Spleen (tissue), 7 donors: Measurements from ENCODE around the gene TGOLN2.

ENCODE experiments used
- CTCF ChIP-seq, 11 experiments: fragments of 200-600 bp in 7 of 11; fragments of 450-650 bp in 4 of 11; sonication (generic) in 4 of 11; IDR thresholded peaks in 8 of 11; conservative IDR thresholded peaks in 3 of 11; 1 replicate in 7 of 11; 2 replicates in 4 of 11; pipeline versions ENCODE4 v1.4.0 to v1.8.0; 2016 to 2021; ENCODE audit warnings: antibody characterized with exemption in 11 of 11, inconsistent platforms in 4 of 11, mild to moderate bottlenecking in 1 of 11
- POLR2A ChIP-seq, 3 donors: fragments of 450-650 bp; IDR thresholded peaks; one replicate each; pipeline ENCODE4 v1.5.1; 2017; ENCODE audit warnings: antibody characterized with exemption in 3 of 3, mild to moderate bottlenecking in 1 of 3
- POLR2AphosphoS5 ChIP-seq, 3 donors: sonication (generic); formaldehyde crosslinking; IDR thresholded peaks; one replicate each; pipeline ENCODE4 v1.5.1; 2017; ENCODE audit warnings: antibody characterized with exemption in 3 of 3
- donor health status: DM: no; HTN: no; CAD: no; lungs with moderate emphysema.
- donor health status: DM: no; HTN: no; CAD: no.
- donor health status: DM: no; HTN: no; CAD: no.

GRCh38 chr2:85368921-85369320, 41.1 kb upstream of the TGOLN2 start:
- TF ChIP-seq CTCF (IDR thresholded peaks at IDR 0.05 in 8 of 11, conservative IDR thresholded peaks at IDR 0.05 in 3 of 11) (no peak), POLR2AphosphoS5 (IDR thresholded peaks at IDR 0.05) (no peak), POLR2A (IDR thresholded peaks at IDR 0.05) (no peak)
